HG03571 (cell line): ENCODE results near the gene GATC.
"Not testable (repeated sequence)": the region's sequence is repeated elsewhere in the genome, so short reads cannot be mapped to it uniquely, and the experiment has no call there.

Experiments used
- ATAC-seq: cut with Tn5 transposase; IDR thresholded peaks from one replicate; pipeline ENCODE4 v1.9.1; 2021; ENCODE audit not compliant: unreplicated experiment

The GATC gene

GRCh38 chr12:120432772-120433525, 13.3 kb upstream of the GATC start:
- no peak for ATAC-seq

DNA sequence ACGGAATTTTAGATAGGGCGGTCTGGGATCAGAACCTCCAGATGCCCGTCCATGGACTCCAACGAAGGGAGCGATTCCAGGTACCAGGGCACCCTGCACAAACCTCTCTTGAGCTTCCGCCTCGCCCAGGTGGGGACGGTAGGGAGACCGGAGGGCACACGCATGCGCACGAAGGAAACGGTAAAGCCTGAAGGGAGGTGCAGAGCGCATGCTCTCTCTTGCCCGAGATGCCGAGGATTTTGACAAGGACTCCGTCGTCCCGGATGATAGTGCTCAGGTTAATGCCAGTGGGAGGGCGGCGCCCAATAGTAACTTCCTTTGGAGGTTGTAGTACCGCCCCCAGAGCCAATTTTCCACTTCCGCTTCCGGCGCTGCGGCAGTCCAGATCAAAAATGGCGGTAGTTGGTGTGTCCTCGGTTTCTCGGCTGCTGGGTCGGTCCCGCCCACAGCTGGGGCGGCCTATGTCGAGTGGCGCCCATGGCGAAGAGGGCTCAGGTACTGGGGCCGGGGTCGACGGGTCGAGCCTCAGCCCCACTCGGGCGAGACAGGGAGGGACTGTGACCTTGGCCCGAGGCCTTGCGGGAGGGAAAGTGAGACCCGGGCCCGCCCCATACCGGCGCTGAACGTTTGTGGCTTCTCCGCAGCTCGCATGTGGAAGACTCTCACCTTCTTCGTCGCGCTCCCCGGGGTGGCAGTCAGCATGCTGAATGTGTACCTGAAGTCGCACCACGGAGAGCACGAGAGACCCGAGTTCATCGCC, 8.3 kb upstream of the GATC start, which contains the start of gene COX6A1:
TSS of gene COX6A1 (plus strand) at position 379 of the 760 bp plus-strand sequence. CDS start at position 393, 14 bp downstream.
- ATAC-seq = peak; percentile 89

GRCh38 chr12:120438495-120439198, 7.6 kb upstream of the GATC start:
- ATAC-seq = no peak

DNA sequence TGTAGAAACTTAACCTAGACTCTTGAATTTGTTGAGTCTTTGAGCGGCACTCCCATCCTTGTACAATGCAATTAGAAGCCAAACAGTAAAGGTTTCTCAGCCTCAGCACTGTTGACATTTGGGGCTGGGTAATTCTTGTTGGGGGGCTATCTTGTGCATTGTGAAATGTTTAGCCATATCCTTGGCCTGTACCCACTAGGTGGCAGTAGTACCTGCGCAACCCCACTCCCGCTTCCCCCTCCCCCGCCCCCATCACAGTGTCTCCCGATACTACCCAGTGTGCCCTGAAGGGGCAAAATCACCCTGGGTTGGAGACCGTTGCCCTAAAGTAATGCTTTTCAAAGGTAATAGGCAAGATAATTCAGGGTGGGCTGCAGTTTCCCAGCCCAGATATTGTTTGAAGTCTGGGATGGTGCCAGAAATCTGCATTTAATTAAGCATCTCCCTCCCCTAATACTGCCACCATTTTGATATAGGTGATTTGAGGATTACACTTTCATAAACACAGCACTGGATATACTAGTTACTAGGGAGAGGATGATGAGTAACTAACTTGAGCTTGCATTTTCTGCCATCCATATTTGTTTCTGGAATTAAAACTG, 6.5 kb upstream of the GATC start:
- no peak for ATAC-seq

DNA sequence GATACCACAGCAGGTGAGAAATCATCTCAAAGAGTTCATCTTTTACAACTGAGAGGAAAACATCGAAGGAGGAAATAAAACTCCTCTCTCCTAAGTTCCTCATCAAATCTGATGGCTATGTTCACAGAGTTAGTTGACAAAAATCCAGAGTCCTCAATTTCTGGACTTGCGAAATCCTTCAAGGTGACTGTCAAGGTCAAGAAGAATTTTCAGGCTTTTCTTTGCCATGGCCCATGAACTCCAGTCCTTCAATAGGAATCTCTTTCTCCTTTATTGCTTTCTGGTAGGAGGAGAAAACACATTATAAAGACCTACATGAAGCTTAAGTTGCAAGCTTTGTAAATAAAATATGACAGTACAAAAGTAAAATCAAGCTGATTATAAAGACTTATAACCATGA, 1.6 kb upstream of the GATC start:
- no peak for ATAC-seq

DNA sequence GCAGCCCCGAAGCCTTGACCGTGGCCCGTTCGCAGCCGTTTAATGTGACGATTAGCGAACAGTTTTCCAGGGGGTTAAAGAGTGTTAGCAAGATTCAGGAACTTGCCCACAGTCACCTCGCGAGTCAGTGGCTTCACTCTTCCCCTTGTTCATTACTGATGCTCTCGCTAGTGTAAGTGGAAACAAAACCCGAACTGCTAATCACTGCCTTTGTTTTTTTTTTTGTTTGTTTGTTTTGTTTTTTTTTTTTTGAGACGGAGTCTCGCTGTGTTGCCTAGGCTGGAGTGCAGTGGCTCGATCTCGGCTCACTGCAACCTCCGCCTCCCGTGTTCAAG, 567 bp downstream of the GATC start:
- not testable (repeated sequence) for ATAC-seq

- no peak for ATAC-seq
These were observed 1.7 kb downstream of the GATC start for GRCh38 chr12:120447992-120448391.

DNA sequence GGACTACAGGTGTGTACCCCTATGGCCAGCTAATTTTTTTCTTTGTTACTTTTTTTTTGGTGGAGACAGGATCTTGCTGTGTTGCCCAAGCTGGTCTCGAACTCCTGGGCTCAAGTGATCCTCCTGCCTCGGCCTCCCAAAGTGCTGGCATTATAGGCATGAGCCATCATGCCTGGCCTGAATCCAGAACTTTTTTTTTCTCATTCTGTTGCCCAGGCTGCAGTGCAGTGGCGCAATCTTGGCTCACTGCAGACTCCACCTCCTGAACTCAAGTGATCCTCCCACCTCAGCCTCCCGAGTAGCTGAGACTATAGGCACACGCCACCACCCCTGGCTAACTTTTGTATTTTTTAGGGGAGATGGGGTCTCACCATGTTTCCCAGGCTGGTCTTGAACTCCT, 6.3 kb downstream of the GATC start:
- ATAC-seq = not testable (repeated sequence)

DNA sequence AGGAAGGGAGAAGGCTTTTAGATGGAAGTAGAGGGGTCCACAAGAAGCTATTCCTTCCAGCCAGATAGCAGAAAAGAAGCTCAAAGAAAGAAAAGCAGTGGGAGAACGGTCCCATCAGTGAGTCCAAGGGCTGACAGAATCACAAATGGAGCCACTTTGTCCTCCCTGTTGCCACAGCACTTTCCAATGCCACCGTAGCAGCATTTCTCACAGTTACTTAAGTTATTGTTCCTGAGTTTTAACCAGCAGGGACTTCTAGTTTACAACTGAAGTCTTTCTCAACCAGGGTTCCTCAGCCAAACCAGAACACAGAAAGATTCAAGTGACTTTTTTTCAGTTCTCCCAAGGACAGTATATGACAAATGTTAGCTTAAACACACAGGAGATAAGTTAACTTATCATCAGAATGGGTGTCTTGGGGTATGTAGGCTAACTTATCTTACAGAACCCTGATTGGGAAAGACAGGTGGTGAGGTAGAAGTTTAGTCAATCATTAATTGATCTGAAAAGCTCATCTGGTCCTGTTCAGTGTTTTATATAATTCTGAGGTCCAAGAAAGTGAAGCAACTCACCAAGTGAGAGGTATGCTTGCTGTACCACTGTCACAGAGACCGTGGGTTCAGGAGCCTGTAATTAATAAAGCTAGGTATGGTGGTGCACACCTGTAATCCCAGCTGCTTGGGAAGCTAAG, 7.0 kb downstream of the GATC start:
- no peak for ATAC-seq

DNA sequence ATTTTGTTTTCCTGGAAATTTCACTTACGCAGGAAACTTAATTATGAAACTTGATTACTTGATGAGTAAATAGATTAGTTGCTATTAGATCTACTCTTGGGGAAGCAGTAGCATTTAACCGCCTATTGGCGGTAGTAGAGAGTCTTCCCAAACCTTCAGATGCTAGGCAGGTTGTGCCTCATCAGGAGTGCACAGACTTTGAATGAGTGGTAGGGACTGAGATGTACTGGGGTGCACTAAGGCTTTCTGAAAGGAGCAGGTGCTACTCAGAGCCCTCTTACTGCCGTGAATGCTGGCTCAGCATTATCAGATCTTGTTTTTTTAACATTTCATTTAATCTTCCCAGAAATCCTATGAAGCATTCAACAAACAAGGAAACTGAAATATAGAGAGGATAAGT, 7.7 kb downstream of the GATC start:
- ATAC-seq = no peak

- no peak for ATAC-seq
These were observed 9.1 kb downstream of the GATC start for GRCh38 chr12:120455302-120455701.

- ATAC-seq = no peak
These were observed 10.9 kb downstream of the GATC start for GRCh38 chr12:120457133-120457532.

DNA sequence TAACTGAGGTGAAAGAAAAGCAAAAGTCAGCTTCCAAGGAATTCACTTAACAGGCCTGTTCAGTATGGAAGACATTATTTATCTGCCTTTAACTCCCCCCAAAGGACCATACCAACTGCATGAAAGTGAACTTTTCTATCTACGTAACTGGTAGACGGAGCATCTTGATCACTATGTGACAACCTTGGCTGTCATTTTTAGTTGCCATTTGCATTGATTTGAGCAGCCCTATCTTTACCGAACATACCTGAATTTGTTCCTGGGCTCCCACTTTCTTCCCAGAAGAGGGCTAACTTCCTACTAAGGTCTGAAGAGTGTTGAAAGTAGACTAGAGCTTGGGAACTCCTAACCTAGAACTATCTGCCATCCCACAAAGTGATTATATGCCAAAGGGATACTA, 13.9 kb downstream of the GATC start:
- no peak for ATAC-seq

DNA sequence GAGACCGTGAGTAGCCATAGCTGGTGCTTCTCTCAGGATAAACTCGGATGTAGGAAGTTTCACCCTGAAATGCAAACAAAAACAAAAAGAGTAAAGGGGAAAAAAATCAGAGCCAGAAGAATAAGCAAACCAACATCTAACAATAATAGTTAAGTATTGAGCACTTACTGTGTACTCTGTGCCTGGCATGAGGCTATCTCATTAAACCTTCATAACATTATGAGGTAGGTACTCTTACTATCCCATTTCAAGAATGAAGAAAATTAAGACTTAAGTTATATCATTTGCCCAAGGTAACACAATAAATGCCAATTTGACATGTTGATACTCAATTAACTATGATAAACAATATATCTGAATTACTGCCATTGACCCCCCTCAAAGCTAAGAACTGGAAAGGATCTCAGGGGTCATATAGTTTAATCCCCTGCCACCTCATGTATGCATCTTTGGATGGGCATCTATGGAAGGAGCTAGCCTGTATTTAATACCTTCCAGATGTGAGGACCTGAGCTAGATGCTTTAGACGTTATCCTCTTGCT, 15.9 kb downstream of the GATC start:
- no peak for ATAC-seq

DNA sequence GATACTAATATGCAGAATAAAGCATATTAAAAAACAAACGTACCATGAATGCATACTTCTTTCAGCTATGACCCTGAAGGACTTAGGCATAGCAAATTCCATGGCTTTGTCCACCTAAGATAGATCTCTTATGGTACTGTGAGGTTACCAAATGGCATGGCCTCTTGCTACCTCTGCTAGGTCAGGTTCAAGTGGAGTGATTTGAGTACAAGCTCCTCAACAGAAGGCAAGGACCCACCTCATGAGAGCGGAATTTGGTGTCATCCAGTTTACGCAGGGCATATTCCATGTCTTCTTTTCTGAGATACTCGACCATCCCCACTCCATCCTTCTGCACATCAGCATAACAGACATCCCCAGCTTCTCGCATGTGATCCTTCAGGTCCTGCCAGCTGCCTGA, 17.5 kb downstream of the GATC start:
- no peak for ATAC-seq

- ATAC-seq = no peak
These were observed 19.5 kb downstream of the GATC start for GRCh38 chr12:120465756-120466155.

DNA sequence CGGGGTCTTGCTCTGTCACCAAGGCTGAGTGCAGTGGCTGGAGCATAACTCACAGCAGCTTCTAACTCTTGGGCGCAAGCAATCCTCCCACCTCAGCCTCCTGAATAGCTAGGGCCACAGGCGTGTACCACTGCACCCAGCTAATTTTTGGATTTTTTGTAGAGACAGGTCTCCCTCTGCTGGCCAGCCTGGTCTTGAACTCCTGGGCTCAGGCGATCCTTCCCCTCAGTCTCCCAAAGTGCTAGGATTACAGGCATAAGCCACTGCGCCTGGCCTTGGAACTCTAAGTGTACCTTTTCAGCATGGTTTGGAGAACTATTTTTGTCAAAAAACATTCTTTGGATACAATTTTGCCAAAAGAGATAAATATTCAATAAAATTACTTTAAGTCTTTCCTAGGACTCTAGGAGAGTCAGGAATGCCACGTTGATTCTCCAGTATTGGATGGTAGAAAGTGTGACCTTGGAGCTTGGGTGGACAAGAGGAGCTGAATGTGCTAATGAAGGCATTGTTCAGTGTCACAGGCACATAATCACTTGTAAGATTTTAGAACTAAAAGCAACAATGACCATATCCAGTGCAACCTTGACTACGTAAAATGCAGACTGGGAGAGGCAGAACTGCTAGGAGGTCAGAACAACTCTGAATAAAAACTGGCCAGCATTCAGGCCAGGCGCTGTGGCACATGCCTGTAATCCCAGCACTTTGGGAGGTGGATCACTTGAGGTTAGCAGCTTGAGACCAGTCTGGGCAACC, 20.5 kb downstream of the GATC start:
- no peak for ATAC-seq

GRCh38 chr12:120467439-120467838, 21.2 kb downstream of the GATC start:
- no peak for ATAC-seq

DNA sequence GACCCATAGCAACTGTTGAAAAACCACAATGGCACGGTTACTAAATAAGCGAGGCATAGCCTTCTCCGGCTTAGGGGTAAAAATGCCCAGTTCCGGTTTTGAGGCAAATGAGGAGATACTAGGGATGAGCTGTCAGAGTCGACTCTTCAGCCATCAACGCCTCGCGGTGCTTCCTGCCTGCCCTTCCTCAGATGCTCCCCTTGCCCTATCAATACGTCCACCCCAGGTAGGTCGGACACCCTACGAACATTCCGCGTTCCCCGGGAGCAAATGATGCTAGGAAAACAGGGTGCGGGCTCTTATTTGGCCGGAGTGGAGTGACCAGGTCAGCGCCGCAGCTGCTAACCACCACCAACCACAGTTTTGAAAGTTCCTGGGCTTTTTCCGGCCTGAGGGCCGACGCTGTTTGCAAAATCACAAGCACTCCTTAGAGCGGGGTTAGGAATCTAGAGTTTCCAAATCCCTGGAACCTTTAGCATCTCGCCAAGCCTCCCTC, 22.1 kb downstream of the GATC start:
- ATAC-seq = peak; percentile 15
